AG09309 (cell line): ENCODE results near the gene GLI2.
A peak's percentile ranks its signal among the peaks of the same experiment; 100 is the strongest.

ENCODE experiments used
- DNase-seq: peaks from one replicate; pipeline ENCODE4 v3.0.0-alpha.2; 2010; ENCODE audit warnings: low read depth
- H3K4me3 ChIP-seq: 2 replicates; pipeline ENCODE4 v1.5.1; 2011; ENCODE audit warnings: mild to moderate bottlenecking, low read depth, low read length, moderate library complexity; ENCODE audit not compliant: control insufficient read depth
- CTCF ChIP-seq: IDR thresholded peaks from 2 replicates; pipeline ENCODE4 v1.5.1; 2011; ENCODE audit warnings: mild to moderate bottlenecking, low read depth, low read length, inconsistent platforms; ENCODE audit not compliant: insufficient read depth, control insufficient read depth; ENCODE audit errors: missing control alignments

The GLI2 gene

DNA sequence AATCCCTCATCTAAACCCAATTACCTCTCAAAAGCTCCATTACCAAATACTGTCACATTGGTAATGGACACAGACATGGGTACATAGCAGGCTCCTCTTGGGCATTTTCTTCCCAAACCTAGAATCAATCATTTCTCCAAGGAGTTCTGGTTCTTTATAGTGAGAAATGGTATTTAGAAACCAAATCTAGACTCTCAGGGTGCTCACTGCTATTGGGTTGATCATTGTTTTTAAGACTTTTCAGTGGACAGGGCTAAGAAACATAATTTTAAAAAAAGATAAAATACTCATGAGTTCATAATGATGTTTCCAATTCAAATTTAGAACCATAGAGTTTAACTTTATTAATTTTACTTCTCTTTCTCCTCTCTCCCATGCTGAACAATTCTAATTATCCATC, 9.4 kb upstream of the GLI2 start:
- H3K4me3 ChIP-seq = no peak overlapping the region
- DNase-seq = no peak
- TF ChIP-seq CTCF = no peak

- no peak overlapping the region for H3K4me3 ChIP-seq
- TF ChIP-seq CTCF = no peak
- peak; percentile 60 for DNase-seq
Measured at GRCh38 chr2:120729406-120730399, 6.0 kb upstream of the GLI2 start.

GRCh38 chr2:120731175-120731574, 4.5 kb upstream of the GLI2 start:
- DNase-seq = no peak
- TF ChIP-seq CTCF = no peak
- H3K4me3 ChIP-seq = no peak overlapping the region

- TF ChIP-seq CTCF = no peak
- no peak for DNase-seq
- no peak overlapping the region for H3K4me3 ChIP-seq
Measured at GRCh38 chr2:120732506-120733237, 3.0 kb upstream of the GLI2 start.

- no peak overlapping the region for H3K4me3 ChIP-seq
Measured at GRCh38 chr2:120733238-120733932, 2.3 kb upstream of the GLI2 start.

More at GRCh38 chr2:120733238-120733932, 2.3 kb upstream of the GLI2 start:
- no peak for DNase-seq
- TF ChIP-seq CTCF = no peak
